DOHH2 (cell line): ENCODE results near the gene PATJ.
"Not testable (repeated sequence)": the region's sequence is repeated elsewhere in the genome, so short reads cannot be mapped to it uniquely, and the experiment has no call there.

Experiments used
- CTCF ChIP-seq: fragments of 200-600 bp; sonication (generic); IDR thresholded peaks from one replicate; pipeline ENCODE4 v1.5.1; 2014; ENCODE audit warnings: antibody characterized with exemption, mild to moderate bottlenecking, low read depth, low read length; ENCODE audit not compliant: poor library complexity, severe bottlenecking
- EZH2phosphoT487 ChIP-seq: fragments of 200-600 bp; sonication (generic); IDR thresholded peaks from 2 replicates; pipeline ENCODE4 v1.6.1; 2017; ENCODE audit warnings: borderline replicate concordance, mild to moderate bottlenecking, antibody characterized with exemption, low read length, moderate library complexity, mixed read lengths

- not testable (repeated sequence) for TF ChIP-seq CTCF, EZH2phosphoT487
Measured at GRCh38 chr1:62183164-62184020, 441.1 kb downstream of the PATJ start.
